DMS153 (cell line): ENCODE measurements around the gene IFT20.
"Not testable (repeated sequence)": the region's sequence is repeated elsewhere in the genome, so short reads cannot be mapped to it uniquely, and the experiment has no call there.

Experiments
- DNase-seq: peaks from one replicate; lab custom pipeline; 2025; lab: John Stamatoyannopoulos, UW

Gene IFT20

DNA sequence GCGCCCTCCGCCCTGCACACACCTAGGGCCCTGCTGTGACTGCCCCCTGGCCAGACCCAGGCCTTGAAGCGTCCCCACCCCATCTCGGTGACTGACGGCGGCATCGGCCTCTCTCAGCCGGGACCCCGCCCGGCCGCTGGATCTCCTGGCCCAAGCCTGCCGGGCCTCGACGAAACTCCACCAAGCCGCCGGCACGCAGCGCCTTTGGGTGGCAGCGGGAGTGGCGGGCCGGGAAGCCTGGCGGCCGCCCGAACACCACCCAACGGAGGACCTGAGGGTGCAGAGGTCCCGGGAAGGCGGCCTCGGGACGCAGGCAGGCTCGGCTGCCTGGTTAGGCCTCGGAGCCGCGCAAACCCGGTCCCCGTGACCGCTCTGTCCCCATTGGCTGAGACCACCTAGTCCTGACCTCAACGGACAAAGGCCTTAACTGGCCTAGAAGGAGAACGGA, 28.3 kb downstream of the IFT20 start:
- DNase-seq = no peak

- DNase-seq = no peak
These were observed 36.8 kb downstream of the IFT20 start for GRCh38 chr17:28298449-28298848.

DNA sequence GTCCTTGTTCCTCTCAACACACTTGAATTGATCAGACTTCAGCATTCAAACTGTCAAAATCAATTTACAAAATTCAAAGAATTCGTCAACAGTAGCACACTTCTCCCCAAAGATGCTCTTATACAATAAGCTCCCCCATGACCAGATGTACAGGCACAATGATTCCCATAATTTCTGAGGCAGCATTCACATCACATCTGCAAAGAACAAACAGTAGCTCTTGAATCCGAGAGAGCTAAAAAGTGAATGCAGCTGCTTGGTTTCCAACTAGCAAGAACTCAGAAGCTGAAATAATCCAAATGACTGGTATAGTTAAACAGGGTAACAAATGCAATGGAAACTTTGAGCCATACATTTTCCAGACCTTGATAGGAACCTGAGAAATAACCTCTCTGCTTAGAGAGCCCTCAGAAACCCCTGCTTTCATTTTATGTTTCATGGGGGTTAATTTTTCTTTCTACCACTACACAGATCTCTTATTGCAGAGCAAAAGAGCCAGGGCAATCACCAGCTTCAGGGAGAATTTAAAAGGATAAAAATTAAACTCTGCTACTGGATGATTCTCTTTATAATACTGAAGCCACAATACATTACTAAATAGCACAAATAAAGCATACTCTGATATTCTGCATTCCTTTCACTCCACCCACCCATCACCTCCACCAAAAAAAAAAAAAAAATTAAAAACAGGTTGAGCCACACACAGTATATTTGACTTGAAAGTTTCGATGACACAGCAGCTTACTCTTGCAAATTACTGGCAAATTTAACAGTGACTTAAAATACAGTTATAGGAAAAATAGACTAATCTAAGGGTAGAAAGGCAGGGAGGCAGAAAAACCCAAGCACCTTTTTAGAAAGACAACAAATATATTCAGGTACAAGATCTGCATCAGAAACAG, 39.3 kb downstream of the IFT20 start:
- DNase-seq = no peak

- DNase-seq = no peak
These were observed 41.3 kb downstream of the IFT20 start for GRCh38 chr17:28293994-28294393.

- DNase-seq = not testable (repeated sequence)
These were observed 42.4 kb downstream of the IFT20 start for GRCh38 chr17:28292878-28293277.

GRCh38 chr17:28291780-28292330, 43.4 kb downstream of the IFT20 start:
- no peak for DNase-seq

DNA sequence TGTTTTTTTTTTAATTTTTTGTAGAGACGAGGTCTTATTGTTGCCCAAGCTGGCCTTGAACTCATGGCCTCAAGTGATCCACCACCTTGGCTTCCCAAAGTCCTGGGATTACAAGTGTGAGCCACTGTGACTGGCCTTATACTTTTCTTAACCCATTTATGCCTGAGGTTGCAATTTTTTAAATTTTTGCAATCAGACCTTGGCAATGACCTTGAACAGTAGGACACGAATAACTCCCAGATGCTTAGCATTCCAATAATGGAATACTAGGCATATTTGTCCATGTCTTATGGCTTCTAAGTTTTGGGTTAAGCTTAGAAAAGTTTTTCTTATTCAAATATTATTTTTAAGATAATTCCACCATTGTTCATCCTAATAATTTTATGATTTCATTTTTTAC, 44.6 kb downstream of the IFT20 start:
- DNase-seq = no peak

GRCh38 chr17:28285965-28286364, 49.3 kb downstream of the IFT20 start:
- no peak for DNase-seq

DNA sequence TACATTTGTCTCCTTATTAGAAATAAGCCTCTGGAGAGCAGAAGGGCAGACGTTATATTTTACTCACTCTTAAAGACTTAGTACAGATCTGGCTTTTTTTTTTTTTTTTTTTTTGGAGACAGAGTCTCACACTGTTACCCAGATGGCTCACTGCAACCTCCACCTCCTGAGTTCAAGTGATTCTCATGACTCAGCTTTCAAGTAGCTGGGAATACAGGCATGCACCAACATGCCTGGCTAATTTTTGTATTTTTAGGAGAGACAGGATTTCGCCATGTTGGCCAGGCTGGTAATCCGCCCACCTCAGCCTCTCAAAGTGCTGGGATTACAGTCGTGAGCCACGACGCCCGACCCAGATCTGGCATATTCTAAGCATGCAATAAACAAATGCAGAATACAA, 52.7 kb downstream of the IFT20 start:
- DNase-seq = peak; percentile 51

- no peak for DNase-seq
These were observed 54.4 kb downstream of the IFT20 start for GRCh38 chr17:28280826-28281225.

- no peak for DNase-seq
These were observed 55.9 kb downstream of the IFT20 start for GRCh38 chr17:28279411-28279810.
